Endothelial cell (in vitro differentiated cells): Measurements from ENCODE around the gene SPINK4. TPM values are rescaled to one million over a fixed set of nuclear protein-coding genes. Genes with fewer than 3 reads are reported as not detected.

Experiments
- DNase-seq: peaks from one replicate; pipeline ENCODE4 v3.0.0; 2021; ENCODE audit warnings: low spot score
- H3K27ac Mint-ChIP-seq: one replicate; pipeline ENCODE4 v1.8.0; 2021; ENCODE audit warnings: mixed read lengths, inconsistent platforms; ENCODE audit not compliant: unreplicated experiment
- H3K27me3 Mint-ChIP-seq: one replicate; pipeline ENCODE4 v1.8.0; 2021; ENCODE audit warnings: mild to moderate bottlenecking, moderate library complexity, mixed read lengths, inconsistent platforms; ENCODE audit not compliant: unreplicated experiment
- H3K36me3 Mint-ChIP-seq: one replicate; pipeline ENCODE4 v1.8.0; 2021; ENCODE audit warnings: mild to moderate bottlenecking, low read depth, mixed read lengths, inconsistent platforms; ENCODE audit not compliant: unreplicated experiment
- H3K4me1 Mint-ChIP-seq: one replicate; pipeline ENCODE4 v1.8.0; 2021; ENCODE audit warnings: mild to moderate bottlenecking, mixed read lengths, inconsistent platforms; ENCODE audit not compliant: unreplicated experiment
- H3K4me3 Mint-ChIP-seq: one replicate; pipeline ENCODE4 v1.8.0; 2021; ENCODE audit warnings: mild to moderate bottlenecking, mixed read lengths, inconsistent platforms; ENCODE audit not compliant: unreplicated experiment
- H3K9me3 Mint-ChIP-seq: one replicate; pipeline ENCODE4 v1.8.0; 2021; ENCODE audit warnings: mixed read lengths, inconsistent platforms; ENCODE audit not compliant: unreplicated experiment
- total RNA-seq: library from RNA; stranded (reverse); fragmentation: NEBNext Ultra II Directional; extraction: Animal tissue kit (Norgen Biotek cat#: 25700); gene quantifications from one replicate; pipeline ENCODE4 v1.2.1, GENCODE V29; 2021; ENCODE audit not compliant: unreplicated experiment
- TF ChIP-seq, protein P1 (sequence below): fragments of 200-600 bp; sonication (generic); IDR thresholded peaks from one replicate; pipeline ENCODE4 v1.5.0; 2021; ENCODE audit warnings: antibody characterized with exemption; ENCODE audit not compliant: unreplicated experiment

Gene SPINK4
- total RNA-seq, 1 donor from 2014 or later, result not detected

DNA sequence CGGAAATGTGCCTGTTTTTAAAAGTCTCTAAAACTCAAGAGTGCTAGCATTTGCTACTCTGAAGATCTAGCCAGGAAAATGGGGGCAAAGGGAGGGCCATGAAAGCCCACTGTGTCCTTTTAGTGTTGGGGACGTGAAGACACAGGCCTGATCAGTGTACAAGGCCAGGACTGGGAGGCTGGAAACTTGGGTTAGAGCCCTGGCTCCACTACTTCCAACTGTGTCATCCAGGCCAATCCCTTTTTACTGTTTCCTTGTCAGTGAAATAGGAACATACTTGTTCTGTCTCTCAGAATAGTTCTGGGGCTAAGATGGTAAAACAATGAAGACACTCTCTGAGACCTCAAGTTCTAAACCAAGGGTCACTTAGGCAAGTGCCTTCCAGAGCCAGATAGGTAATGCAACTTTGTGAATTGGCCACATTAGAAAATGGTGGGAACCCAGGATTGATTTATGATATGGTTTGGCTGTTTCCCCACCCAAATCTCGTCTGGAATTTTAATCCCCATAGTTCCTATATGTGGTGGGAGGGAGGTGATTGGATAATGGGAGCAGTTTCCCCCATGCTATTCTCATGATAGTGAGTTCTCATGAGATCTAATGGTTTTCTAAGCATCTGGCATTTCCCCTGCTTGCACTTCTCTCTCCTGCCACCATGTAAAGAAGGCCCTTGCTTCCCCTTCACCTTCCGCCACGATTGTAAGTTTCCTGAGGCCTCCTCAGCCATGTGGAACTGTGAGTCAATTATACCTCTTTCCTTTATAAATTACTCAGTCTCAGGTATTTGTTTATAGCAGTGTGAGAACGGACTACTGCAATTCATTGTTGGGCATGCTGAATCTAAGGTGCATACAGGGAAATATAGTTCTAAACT is 42.5 kb upstream of the SPINK4 start:
- H3K9me3 Mint-ChIP-seq, result no peaks in the 10 kb centered on the region
- no peaks in the 10 kb centered on the region for H3K36me3 Mint-ChIP-seq
- peaks cover 2% of the 10 kb centered on the region for H3K4me1 Mint-ChIP-seq
- no peak for DNase-seq
- no peaks in the 10 kb centered on the region for H3K27me3 Mint-ChIP-seq
- no peak overlapping the region for H3K4me3 Mint-ChIP-seq
- no peak overlapping the region for H3K27ac Mint-ChIP-seq
- TF ChIP-seq, protein P1, sequence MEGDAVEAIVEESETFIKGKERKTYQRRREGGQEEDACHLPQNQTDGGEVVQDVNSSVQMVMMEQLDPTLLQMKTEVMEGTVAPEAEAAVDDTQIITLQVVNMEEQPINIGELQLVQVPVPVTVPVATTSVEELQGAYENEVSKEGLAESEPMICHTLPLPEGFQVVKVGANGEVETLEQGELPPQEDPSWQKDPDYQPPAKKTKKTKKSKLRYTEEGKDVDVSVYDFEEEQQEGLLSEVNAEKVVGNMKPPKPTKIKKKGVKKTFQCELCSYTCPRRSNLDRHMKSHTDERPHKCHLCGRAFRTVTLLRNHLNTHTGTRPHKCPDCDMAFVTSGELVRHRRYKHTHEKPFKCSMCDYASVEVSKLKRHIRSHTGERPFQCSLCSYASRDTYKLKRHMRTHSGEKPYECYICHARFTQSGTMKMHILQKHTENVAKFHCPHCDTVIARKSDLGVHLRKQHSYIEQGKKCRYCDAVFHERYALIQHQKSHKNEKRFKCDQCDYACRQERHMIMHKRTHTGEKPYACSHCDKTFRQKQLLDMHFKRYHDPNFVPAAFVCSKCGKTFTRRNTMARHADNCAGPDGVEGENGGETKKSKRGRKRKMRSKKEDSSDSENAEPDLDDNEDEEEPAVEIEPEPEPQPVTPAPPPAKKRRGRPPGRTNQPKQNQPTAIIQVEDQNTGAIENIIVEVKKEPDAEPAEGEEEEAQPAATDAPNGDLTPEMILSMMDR, result no peak

DNA sequence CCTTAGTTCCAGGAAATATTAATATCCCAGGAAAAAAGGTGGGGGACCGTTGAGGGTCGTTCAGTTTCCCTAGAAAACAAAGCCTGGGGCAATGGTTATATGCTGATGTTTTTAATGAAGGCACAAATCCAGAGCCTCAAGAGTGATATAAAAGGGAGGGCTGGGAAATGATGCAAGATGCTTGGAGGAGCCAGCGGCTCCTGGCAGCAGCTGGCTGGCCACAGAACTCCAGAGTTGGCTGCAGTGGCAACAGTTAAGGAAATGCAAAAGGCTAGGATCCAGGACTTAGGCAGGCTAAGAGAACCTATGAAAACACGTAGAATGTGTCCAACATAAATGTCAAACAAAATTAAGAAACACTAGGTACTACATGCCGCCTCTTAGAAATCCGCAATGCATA is 41.8 kb upstream of the SPINK4 start:
- H3K27ac Mint-ChIP-seq, result no peak overlapping the region
- no peak overlapping the region for H3K4me3 Mint-ChIP-seq
- DNase-seq, result no peak
- TF ChIP-seq, protein P1, result no peak
- no peaks in the 10 kb centered on the region for H3K9me3 Mint-ChIP-seq
- no peaks in the 10 kb centered on the region for H3K36me3 Mint-ChIP-seq
- no peaks in the 10 kb centered on the region for H3K27me3 Mint-ChIP-seq
- peaks cover 2% of the 10 kb centered on the region for H3K4me1 Mint-ChIP-seq

- no peaks in the 10 kb centered on the region for H3K36me3 Mint-ChIP-seq
- H3K9me3 Mint-ChIP-seq, result no peaks in the 10 kb centered on the region
- H3K27ac Mint-ChIP-seq, result no peak overlapping the region
- DNase-seq, result no peak
- no peak overlapping the region for H3K4me3 Mint-ChIP-seq
- H3K4me1 Mint-ChIP-seq, result peaks cover 2% of the 10 kb centered on the region
- TF ChIP-seq, protein P1, result no peak
- H3K27me3 Mint-ChIP-seq, result no peaks in the 10 kb centered on the region
These were observed 37.9 kb upstream of the SPINK4 start for GRCh38 chr9:33202018-33202417.

- no peak for DNase-seq
- H3K4me3 Mint-ChIP-seq, result no peak overlapping the region
- H3K9me3 Mint-ChIP-seq, result no peaks in the 10 kb centered on the region
- TF ChIP-seq, protein P1, result no peak
- peaks cover 2% of the 10 kb centered on the region for H3K4me1 Mint-ChIP-seq
- H3K36me3 Mint-ChIP-seq, result no peaks in the 10 kb centered on the region
- H3K27me3 Mint-ChIP-seq, result no peaks in the 10 kb centered on the region
- H3K27ac Mint-ChIP-seq, result no peak overlapping the region
These were observed 37.3 kb upstream of the SPINK4 start for GRCh38 chr9:33202552-33203201.

GRCh38 chr9:33209394-33209793 is 30.6 kb upstream of the SPINK4 start:
- TF ChIP-seq, protein P1, result no peak
- Mint-ChIP-seq H3K9me3 (no peaks in the 10 kb centered on the region), H3K4me3 (no peak overlapping the region), H3K27me3 (no peaks in the 10 kb centered on the region), H3K27ac (no peak overlapping the region), H3K36me3 (no peaks in the 10 kb centered on the region), H3K4me1 (peaks cover 3% of the 10 kb centered on the region)
- DNase-seq, result no peak
